Naive thymus-derived CD4-positive, alpha-beta T cell (primary cell): ENCODE measurements around the gene LIMS2. TPM values are rescaled to one million over a fixed set of nuclear protein-coding genes. Genes with fewer than 3 reads are reported as not detected.

Experiments used
- ATAC-seq: fragments of 150-1000 bp; cut with Tn5 transposase; 2 replicates; pipeline ENCODE4 v1.10.0; 2021; ENCODE audit warnings: mild to moderate bottlenecking, moderate library complexity
- CTCF ChIA-PET: fragments of 350-600 bp; sonication (Branson Sonifier 250); formaldehyde crosslinking; loops from one replicate; lab custom pipeline; 2021; ENCODE audit warnings: antibody characterized with exemption; lab: Charles Lee
- POLR2A ChIA-PET: fragments of 350-600 bp; sonication (Branson Sonifier 250); formaldehyde crosslinking; loops from one replicate; lab custom pipeline; 2021; ENCODE audit warnings: antibody characterized with exemption, inconsistent platforms; lab: Charles Lee
- DNase-seq, 9 donors: peaks; one replicate each; pipeline versions ENCODE4 v3.0.0 to v3.0.0-alpha.2; 2020 to 2022; ENCODE audit warnings: mixed read lengths in 1 of 9
- H3K27ac ChIP-seq: one replicate; pipeline ENCODE4 v1.7.0; 2013; ENCODE audit warnings: mild to moderate bottlenecking, low read depth, low read length, moderate library complexity
- H3K27me3 ChIP-seq, 2 donors: one replicate each; pipeline ENCODE4 v1.7.0; 2013; ENCODE audit warnings: low read length in 2 of 2, mild to moderate bottlenecking in 2 of 2, moderate library complexity in 2 of 2; ENCODE audit not compliant: control insufficient read depth in 2 of 2, insufficient read depth in 2 of 2
- H3K36me3 ChIP-seq, 3 experiments: 1 replicate in 2 of 3; 2 replicates in 1 of 3; pipeline ENCODE4 v1.7.0; 2013; ENCODE audit warnings: low read length in 3 of 3, mild to moderate bottlenecking in 3 of 3, moderate library complexity in 1 of 3; ENCODE audit not compliant: insufficient read depth in 3 of 3, control insufficient read depth in 2 of 3
- H3K4me1 ChIP-seq, 2 donors: one replicate each; pipeline ENCODE4 v1.7.0; 2013; ENCODE audit warnings: low read length in 2 of 2, mild to moderate bottlenecking in 2 of 2, moderate library complexity in 1 of 2; ENCODE audit not compliant: control insufficient read depth in 2 of 2, insufficient read depth in 2 of 2
- H3K4me3 ChIP-seq: 2 replicates; pipeline ENCODE4 v1.7.0; 2013; ENCODE audit warnings: mild to moderate bottlenecking, low read length
- H3K9me3 ChIP-seq, 3 experiments: 1 replicate in 2 of 3; 2 replicates in 1 of 3; pipeline ENCODE4 v1.7.0; 2013; ENCODE audit warnings: low read length in 3 of 3; ENCODE audit not compliant: control insufficient read depth in 2 of 3
- H3K27ac Mint-ChIP-seq, 9 donors: one replicate each; pipeline ENCODE4 v1.8.0; 2020 to 2022; ENCODE audit warnings: mixed read lengths in 9 of 9, mild to moderate bottlenecking in 8 of 9, moderate library complexity in 5 of 9, inconsistent platforms in 2 of 9
- H3K27me3 Mint-ChIP-seq, 5 donors: one replicate each; pipeline ENCODE4 v1.8.0; 2021 to 2022; ENCODE audit warnings: mixed read lengths in 5 of 5, mild to moderate bottlenecking in 1 of 5
- H3K36me3 Mint-ChIP-seq, 5 donors: one replicate each; pipeline ENCODE4 v1.8.0; 2020 to 2022; ENCODE audit warnings: mixed read lengths in 5 of 5, mild to moderate bottlenecking in 3 of 5, inconsistent platforms in 1 of 5
- H3K4me1 Mint-ChIP-seq, 7 donors: one replicate each; pipeline ENCODE4 v1.8.0; 2020 to 2022; ENCODE audit warnings: mixed read lengths in 7 of 7, mild to moderate bottlenecking in 3 of 7, inconsistent platforms in 1 of 7
- H3K4me3 Mint-ChIP-seq, 10 donors: one replicate each; pipeline ENCODE4 v1.8.0; 2020 to 2022; ENCODE audit warnings: mild to moderate bottlenecking in 10 of 10, mixed read lengths in 10 of 10, moderate library complexity in 6 of 10, inconsistent platforms in 2 of 10
- H3K9me3 Mint-ChIP-seq, 11 donors: one replicate each; pipeline ENCODE4 v1.8.0; 2020 to 2022; ENCODE audit warnings: mixed read lengths in 11 of 11, mild to moderate bottlenecking in 4 of 11, inconsistent platforms in 1 of 11, moderate library complexity in 1 of 11
- intact Hi-C, 2 donors: fragments of 100-400 bp; cut with micrococcal nuclease; formaldehyde crosslinking; loops; one replicate each; pipeline ENCODE4 v1.15.1; 2023
- polyA plus RNA-seq, 2 donors: library from polyadenylated mRNA; unstranded; fragments of 300-500 nt; fragmentation: Illumina TruSeq; gene quantifications; one replicate each; pipeline ENCODE4 v1.2.3, GENCODE V29; 2021
- total RNA-seq, 6 experiments: library from RNA in 5 of 6; stranded (reverse) in 5 of 6; gene quantifications; 1 replicate in 5 of 6; 2 replicates in 1 of 6; pipeline ENCODE4 v1.2.3 and lab custom pipeline; 2021 to 2026

LIMS2 gene
- total and polyA plus RNA-seq, 7 experiments from 2014 or later = 5.3 to 27.0 (median 11.0) TPM

DNA sequence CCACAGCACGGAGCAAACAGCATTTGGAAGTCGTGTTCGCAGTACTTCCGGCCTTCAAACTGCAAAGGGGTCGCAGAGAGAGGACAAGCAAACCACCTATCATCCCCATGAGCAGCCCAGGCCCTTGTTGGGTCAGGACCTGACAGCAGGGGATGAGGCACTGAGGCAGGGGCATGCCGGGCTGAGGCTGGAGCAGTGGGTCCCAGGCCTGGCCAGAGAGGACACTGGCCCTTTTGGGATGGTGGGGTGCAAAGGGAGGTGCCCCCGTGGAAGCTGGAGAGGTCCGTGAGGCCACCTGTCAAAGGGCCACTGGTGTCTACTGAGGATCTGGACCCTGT is 20.5 kb downstream of the LIMS2 start:
- no peak overlapping the region for H3K27ac ChIP-seq
- ChIA-PET POLR2A (no interaction called here), CTCF (interaction anchor here (10.3 kb wide), 1 partner anchor 63 kb away, joined by 141 read pairs; no protein-coding TSS in a partner anchor)
- no peaks in the 10 kb centered on the region for H3K27me3 ChIP-seq
- no peak overlapping the region for H3K4me3 Mint-ChIP-seq
- intact Hi-C loops = no loop called here
- H3K4me1 ChIP-seq = peaks cover 0 to under 1% of the 10 kb centered on the region in 2 donors
- no peaks in the 10 kb centered on the region for H3K36me3 ChIP-seq
- ATAC-seq (no peak), DNase-seq (no peak)
- no peaks in the 10 kb centered on the region for H3K9me3 Mint-ChIP-seq
- peaks cover 0 to 6% (median 0%) of the 10 kb centered on the region in 5 donors for H3K27me3 Mint-ChIP-seq
- H3K4me1 Mint-ChIP-seq = peaks cover 0 to 5% (median under 1%) of the 10 kb centered on the region in 7 donors
- H3K4me3 ChIP-seq = no peak overlapping the region
- H3K27ac Mint-ChIP-seq = no peak overlapping the region
- no peaks in the 10 kb centered on the region for H3K36me3 Mint-ChIP-seq
- no peaks in the 10 kb centered on the region for H3K9me3 ChIP-seq

DNA sequence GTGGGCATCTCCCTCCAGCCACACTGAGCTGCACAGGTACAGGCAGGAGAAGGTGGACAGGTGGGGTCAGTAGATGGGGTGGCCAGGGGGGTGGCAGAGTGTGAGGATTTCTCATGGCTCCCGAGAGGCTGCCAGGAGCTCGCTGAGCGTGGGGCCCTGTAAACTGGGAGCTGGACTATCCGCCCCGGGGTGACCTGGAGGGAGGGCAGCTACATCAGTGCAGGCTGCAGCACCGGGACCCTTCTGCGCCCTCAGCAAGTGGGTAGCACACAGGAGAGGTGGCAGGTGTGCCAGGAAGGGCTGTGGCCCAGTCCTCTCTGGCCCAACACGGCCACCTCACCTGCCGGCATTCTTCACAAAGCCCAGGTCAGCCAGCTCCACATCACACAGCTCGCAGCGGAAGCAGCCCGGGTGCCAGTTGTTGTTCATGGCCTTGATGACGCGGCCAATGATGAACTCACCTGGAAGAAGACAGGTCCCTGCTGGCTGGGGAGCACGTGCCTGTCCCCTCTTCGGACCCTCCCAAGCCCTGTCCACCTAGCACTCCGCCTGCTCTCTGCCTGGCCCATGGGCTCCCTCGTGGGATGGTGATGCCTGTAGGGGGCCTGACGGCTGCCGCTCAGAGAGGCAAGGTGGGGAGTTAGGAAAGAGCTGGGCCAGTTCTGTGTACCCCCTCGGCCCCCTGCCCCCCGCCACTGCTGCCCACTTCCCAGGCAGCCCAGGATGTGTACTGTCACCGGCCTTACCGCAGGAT is 21.1 kb downstream of the LIMS2 start:
- no peak overlapping the region for H3K4me3 ChIP-seq
- intact Hi-C loops = no loop called here
- H3K27me3 ChIP-seq = no peaks in the 10 kb centered on the region
- H3K27ac ChIP-seq = no peak overlapping the region
- no peak overlapping the region for H3K4me3 Mint-ChIP-seq
- DNase-seq (no peak), ATAC-seq (no peak)
- H3K27me3 Mint-ChIP-seq = peaks cover 0 to 6% (median 0%) of the 10 kb centered on the region in 5 donors
- peaks cover 4 to 6% (median 5%) of the 10 kb centered on the region in 7 donors for H3K4me1 Mint-ChIP-seq
- H3K9me3 ChIP-seq = no peaks in the 10 kb centered on the region
- no peak overlapping the region for H3K27ac Mint-ChIP-seq
- peaks cover 0 to 6% of the 10 kb centered on the region in 2 donors for H3K4me1 ChIP-seq
- ChIA-PET POLR2A (no interaction called here), CTCF (interaction anchor here (0.5 to 10.3 kb wide), 2 partner anchors 63 to 65 kb away, joined by 3 to 141 read pairs; no protein-coding TSS in a partner anchor)
- H3K36me3 Mint-ChIP-seq = no peaks in the 10 kb centered on the region
- no peaks in the 10 kb centered on the region for H3K36me3 ChIP-seq
- H3K9me3 Mint-ChIP-seq = no peaks in the 10 kb centered on the region

DNA sequence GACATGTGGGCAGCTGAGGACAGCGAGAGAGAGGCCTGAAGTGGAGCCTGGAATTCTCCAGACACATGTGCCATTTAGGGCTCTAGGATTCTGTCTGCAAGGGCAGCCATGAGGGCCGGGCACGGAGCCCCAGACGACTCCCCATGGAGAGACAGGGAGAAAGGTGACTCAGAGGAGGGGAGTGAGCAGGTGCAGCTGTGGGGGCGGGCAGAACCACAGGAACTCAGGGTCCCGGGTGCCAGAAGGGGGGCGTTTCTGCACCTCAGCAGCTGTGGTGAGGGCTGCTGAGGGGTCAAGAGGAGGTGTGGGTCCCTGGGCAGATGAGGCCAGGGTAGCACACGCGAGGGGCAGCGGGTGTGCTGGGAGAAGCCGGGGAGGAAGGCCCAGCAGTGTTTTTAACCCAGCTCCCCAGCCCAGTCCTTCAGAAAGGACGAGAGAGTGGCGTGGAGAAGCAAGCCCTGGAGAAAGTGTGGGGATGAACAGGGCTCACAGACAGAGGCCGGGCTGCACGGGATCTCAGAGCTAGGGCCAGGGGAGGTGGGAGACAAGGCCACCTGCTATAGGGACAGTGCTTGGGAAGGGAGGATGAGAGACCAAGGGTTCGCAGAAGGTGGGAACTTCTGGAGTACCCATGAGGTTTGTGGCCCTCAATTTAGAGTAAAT is 21.8 kb downstream of the LIMS2 start:
- no peak overlapping the region for H3K27ac ChIP-seq
- no peaks in the 10 kb centered on the region for H3K9me3 Mint-ChIP-seq
- no peaks in the 10 kb centered on the region for H3K27me3 ChIP-seq
- H3K27ac Mint-ChIP-seq = no peak overlapping the region
- H3K36me3 Mint-ChIP-seq = no peaks in the 10 kb centered on the region
- DNase-seq = no peak
- H3K4me3 Mint-ChIP-seq = no peak overlapping the region
- intact Hi-C loops = no loop called here
- peaks cover 10 to 13% (median 11%) of the 10 kb centered on the region in 7 donors for H3K4me1 Mint-ChIP-seq
- H3K4me1 ChIP-seq = peaks cover 0 to 9% of the 10 kb centered on the region in 2 donors
- ATAC-seq = no peak
- no peak overlapping the region for H3K4me3 ChIP-seq
- no peaks in the 10 kb centered on the region for H3K9me3 ChIP-seq
- ChIA-PET CTCF (interaction anchor here (0.5 to 10.3 kb wide), 2 partner anchors 62 to 64 kb away, joined by 3 to 141 read pairs; no protein-coding TSS in a partner anchor), POLR2A (no interaction called here)
- H3K36me3 ChIP-seq = no peaks in the 10 kb centered on the region
- peaks cover 0 to under 1% (median 0%) of the 10 kb centered on the region in 5 donors for H3K27me3 Mint-ChIP-seq

DNA sequence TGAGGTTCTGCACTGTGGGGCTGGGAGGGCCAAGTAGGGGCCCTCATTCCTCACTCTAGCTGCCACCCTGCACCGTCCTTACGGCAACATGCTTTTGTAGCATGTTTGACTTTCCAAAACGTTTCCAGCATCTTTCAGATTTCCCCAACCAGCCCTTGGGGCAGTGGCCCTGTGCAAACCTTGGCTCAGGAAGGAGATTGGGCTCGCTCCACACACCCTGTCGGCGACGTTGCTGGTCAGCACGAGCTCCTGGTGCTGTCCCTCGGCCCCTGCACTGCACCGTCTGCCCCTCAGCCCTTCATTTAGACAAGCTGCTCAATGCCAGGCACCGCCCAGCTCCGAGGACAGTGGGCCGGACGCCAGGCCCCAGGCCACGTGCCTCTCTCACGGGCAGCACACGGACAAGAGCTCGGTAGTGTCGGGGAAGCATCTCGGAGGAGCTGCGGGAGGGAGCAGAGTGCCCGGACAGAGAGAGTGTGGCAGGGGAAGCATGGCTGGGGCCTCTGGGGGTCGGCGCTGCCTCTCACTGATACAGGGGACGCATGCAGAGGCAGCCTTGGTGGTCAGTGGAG is 22.5 kb downstream of the LIMS2 start:
- no peaks in the 10 kb centered on the region for H3K36me3 Mint-ChIP-seq
- no peak overlapping the region for H3K4me3 Mint-ChIP-seq
- ChIA-PET POLR2A (interaction anchor here (0.6 kb wide), 1 partner anchor 23 kb away, joined by 3 read pairs; no protein-coding TSS in a partner anchor), CTCF (interaction anchor here (0.9 to 10.3 kb wide), 2 partner anchors 58 to 61 kb away, joined by 4 to 141 read pairs; no protein-coding TSS in a partner anchor)
- no peaks in the 10 kb centered on the region for H3K27me3 Mint-ChIP-seq
- Histone ChIP-seq H3K27me3 (no peaks in the 10 kb centered on the region), H3K9me3 (no peaks in the 10 kb centered on the region), H3K36me3 (no peaks in the 10 kb centered on the region), H3K4me3 (no peak overlapping the region), H3K27ac (no peak overlapping the region), H3K4me1 (peaks cover 0 to 9% of the 10 kb centered on the region in 2 donors)
- no peaks in the 10 kb centered on the region for H3K9me3 Mint-ChIP-seq
- intact Hi-C loops = no loop called here
- H3K27ac Mint-ChIP-seq = peak overlapping the region in 2 of 9 donors; percentile 25 to 51
- no peak for DNase-seq
- peaks cover 10 to 20% (median 17%) of the 10 kb centered on the region in 7 donors for H3K4me1 Mint-ChIP-seq
- no peak for ATAC-seq

DNA sequence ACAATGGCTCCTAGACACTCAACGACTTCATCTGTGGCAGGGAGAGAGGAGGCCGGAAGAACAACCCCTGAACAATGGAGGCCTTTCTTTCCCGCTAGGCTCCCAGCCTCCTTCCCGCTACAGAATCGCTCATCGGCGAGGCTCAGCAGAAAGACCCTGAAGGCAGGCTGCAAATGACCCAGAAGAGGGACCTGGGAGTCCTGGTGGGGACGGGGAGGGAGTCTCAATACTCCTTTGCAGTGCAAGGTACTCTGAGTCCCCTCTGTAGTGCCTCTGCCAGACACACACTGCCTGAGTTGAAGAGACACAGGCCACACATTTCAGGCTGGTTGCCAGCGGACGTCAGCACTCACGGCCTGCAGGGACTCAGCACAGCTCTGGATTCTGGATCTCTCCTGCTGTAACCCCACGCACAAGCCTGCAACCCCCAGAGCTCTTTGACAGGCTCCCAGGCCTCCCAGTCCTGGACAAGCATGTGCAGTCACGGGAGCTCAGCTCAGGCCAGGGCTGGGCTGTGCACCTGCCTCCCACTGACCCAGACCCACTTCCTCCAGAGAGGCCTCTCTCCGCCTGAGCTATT is 23.3 kb downstream of the LIMS2 start:
- Histone ChIP-seq H3K4me1 (peaks cover 0 to 9% of the 10 kb centered on the region in 2 donors), H3K27ac (no peak overlapping the region), H3K4me3 (no peak overlapping the region), H3K9me3 (no peaks in the 10 kb centered on the region), H3K36me3 (no peaks in the 10 kb centered on the region), H3K27me3 (no peaks in the 10 kb centered on the region)
- POLR2A ChIA-PET = no interaction called here
- no peaks in the 10 kb centered on the region for H3K36me3 Mint-ChIP-seq
- intact Hi-C loops = no loop called here
- DNase-seq (no peak), ATAC-seq (no peak)
- no peak overlapping the region for H3K4me3 Mint-ChIP-seq
- peaks cover 10 to 25% (median 21%) of the 10 kb centered on the region in 7 donors for H3K4me1 Mint-ChIP-seq
- no peaks in the 10 kb centered on the region for H3K9me3 Mint-ChIP-seq
- no peaks in the 10 kb centered on the region for H3K27me3 Mint-ChIP-seq
- peak overlapping the region in 1 of 9 donors; percentile 51 for H3K27ac Mint-ChIP-seq
- CTCF ChIA-PET = interaction anchor here (0.6 to 10.3 kb wide), 4 partner anchors 13 to 76 kb away, joined by 3 to 141 read pairs (median 9); no protein-coding TSS in a partner anchor

DNA sequence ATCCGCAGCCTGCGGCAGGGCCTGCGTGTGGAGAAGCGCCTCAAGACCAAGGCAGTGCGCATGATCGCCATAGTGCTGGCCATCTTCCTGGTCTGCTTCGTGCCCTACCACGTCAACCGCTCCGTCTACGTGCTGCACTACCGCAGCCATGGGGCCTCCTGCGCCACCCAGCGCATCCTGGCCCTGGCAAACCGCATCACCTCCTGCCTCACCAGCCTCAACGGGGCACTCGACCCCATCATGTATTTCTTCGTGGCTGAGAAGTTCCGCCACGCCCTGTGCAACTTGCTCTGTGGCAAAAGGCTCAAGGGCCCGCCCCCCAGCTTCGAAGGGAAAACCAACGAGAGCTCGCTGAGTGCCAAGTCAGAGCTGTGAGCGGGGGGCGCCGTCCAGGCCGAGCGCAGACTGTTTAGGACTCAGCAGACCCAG is 23.9 kb downstream of the LIMS2 start:
- no peaks in the 10 kb centered on the region for H3K36me3 Mint-ChIP-seq
- H3K4me1 ChIP-seq = peaks cover 0 to 9% of the 10 kb centered on the region in 2 donors
- H3K27ac Mint-ChIP-seq = no peak overlapping the region

More for the DNA sequence above, 23.9 kb downstream of the LIMS2 start:
- no peak overlapping the region for H3K4me3 Mint-ChIP-seq
- ATAC-seq (no peak), DNase-seq (no peak)
- H3K9me3 Mint-ChIP-seq = no peaks in the 10 kb centered on the region
- CTCF ChIA-PET = interaction anchor here (3.3 to 10.3 kb wide), 2 partner anchors 12 to 60 kb away, joined by 14 to 141 read pairs; no protein-coding TSS in a partner anchor
- Histone ChIP-seq H3K27ac (no peak overlapping the region), H3K27me3 (no peaks in the 10 kb centered on the region), H3K36me3 (no peaks in the 10 kb centered on the region), H3K4me3 (no peak overlapping the region), H3K9me3 (no peaks in the 10 kb centered on the region)
- H3K4me1 Mint-ChIP-seq = peaks cover 10 to 31% (median 23%) of the 10 kb centered on the region in 7 donors
- POLR2A ChIA-PET = no interaction called here
- intact Hi-C loops = no loop called here
- H3K27me3 Mint-ChIP-seq = no peaks in the 10 kb centered on the region
